Measurements from ENCODE around the gene MALSU1. TPM values are rescaled to one million over a fixed set of nuclear protein-coding genes. Genes with fewer than 3 reads are reported as not detected.

MALSU1 gene
- total and polyA plus RNA-seq, 8 donors: 10.7 to 29.4 (median 21.2) TPM

DNA sequence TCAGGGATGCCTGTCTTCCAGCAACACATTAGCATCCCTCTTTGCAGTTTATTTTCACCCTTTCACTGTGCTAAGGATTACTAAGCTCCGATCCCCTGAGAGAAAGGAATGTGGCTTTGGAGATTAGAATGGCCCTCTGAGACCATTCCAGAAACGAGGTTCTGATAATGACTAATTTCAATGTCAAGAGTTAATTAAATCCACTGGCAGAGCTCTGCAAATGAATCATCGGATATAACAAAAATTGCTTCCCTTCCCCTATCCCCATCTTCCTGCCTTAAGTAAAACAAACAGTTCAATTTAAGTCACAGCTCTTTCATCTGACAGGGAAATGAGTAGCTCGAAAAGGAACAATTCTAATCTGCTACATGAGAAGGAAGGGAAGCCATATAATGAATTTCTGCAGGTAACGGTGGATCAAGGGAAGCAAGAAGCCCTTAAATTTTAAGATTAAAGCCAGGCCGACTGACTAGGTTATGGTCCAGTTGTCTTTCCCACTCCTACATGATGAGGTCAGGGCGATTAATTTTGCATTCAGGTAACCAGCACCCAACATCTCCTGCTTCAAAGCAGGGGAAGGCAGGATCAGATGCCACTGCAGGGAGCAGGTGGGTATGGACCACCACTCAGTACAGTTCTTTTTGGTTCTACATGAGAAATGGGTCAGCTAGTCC lies 50.5 kb downstream of the MALSU1 start:
- no peaks in the 10 kb centered on the region for H3K4me1 ChIP-seq
- TF ChIP-seq CTCF (IDR thresholded peaks at IDR 0.05): no peak
- no peak for ATAC-seq
- no peaks in the 10 kb centered on the region for H3K27me3 ChIP-seq
- no peaks in the 10 kb centered on the region for H3K9me3 ChIP-seq
- 65 to 66% methylated on average over 7 of the region's 7 CpGs for WGBS, 2 donors
- DNase-seq: no peak
- no peak overlapping the region for H3K4me3 ChIP-seq
- H3K27ac ChIP-seq: no peak overlapping the region
- no peaks in the 10 kb centered on the region for H3K36me3 ChIP-seq
- intact Hi-C loops (cut with DNase I): no loop called here
- no peak for FAIRE-seq

DNA sequence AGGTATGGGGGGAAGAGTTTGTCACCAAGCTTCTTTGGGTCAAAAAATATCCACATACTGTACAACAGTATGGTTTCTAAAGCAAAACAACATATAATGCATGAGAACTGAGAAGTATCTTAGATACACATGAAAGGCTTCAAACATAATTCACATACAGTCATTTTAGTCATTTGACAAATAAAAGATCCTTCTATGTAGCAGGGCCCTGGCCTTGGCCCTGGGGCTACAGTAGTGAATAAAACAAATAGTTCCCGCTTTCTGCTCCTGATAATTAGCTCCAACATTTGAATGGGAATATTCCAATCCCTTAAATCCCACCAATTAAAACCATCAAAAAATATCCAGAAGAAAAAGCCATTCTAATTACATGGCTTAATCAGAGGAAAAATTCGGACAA lies 51.3 kb downstream of the MALSU1 start:
- Histone ChIP-seq H3K27me3 (no peaks in the 10 kb centered on the region), H3K4me1 (no peaks in the 10 kb centered on the region), H3K36me3 (no peaks in the 10 kb centered on the region), H3K4me3 (no peak overlapping the region), H3K27ac (no peak overlapping the region), H3K9me3 (no peaks in the 10 kb centered on the region)
- ATAC-seq (no peak), FAIRE-seq (no peak), DNase-seq (no peak)
- TF ChIP-seq CTCF (IDR thresholded peaks at IDR 0.05): no peak
- intact Hi-C loops (cut with DNase I): no loop called here
- WGBS, 2 donors: 80 to 89% methylated on average over 2 of the region's 2 CpGs

DNA sequence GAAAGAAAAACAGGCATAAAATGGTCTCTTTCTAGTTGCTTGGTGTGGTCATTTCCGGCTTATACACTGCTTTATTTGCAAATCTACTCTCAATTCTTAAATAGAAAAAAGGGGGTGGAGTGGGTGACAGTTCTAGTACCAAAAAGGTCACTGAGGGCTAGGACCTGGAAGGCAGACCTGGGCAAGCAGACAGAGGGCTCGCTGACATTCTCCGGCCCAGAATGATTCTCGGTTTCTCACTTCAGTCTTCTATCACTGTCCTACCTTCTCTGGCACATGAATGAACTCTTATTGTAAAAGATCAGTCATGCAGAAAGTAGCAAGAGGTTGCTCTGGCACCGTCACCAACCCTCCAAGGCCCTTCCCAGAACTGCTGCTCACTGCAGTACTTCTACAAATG lies 54.0 kb downstream of the MALSU1 start:
- ATAC-seq (no peak), FAIRE-seq (no peak), DNase-seq (no peak)
- H3K27me3 ChIP-seq: no peaks in the 10 kb centered on the region
- H3K4me3 ChIP-seq: no peak overlapping the region
- peaks cover 10 to 17% (median 15%) of the 10 kb centered on the region in 3 donors for H3K4me1 ChIP-seq
- WGBS, 2 donors: 88 to 91% methylated on average over 5 of the region's 5 CpGs
- intact Hi-C loops (cut with DNase I): no loop called here
- H3K36me3 ChIP-seq: no peaks in the 10 kb centered on the region
- no peaks in the 10 kb centered on the region for H3K9me3 ChIP-seq
- H3K27ac ChIP-seq: no peak overlapping the region
- no peak for TF ChIP-seq CTCF (IDR thresholded peaks at IDR 0.05)

- Histone ChIP-seq H3K27me3 (no peaks in the 10 kb centered on the region), H3K36me3 (no peaks in the 10 kb centered on the region), H3K27ac (no peak overlapping the region), H3K4me3 (no peak overlapping the region), H3K4me1 (peaks cover 10 to 17% (median 15%) of the 10 kb centered on the region in 3 donors), H3K9me3 (no peaks in the 10 kb centered on the region)
- no peak for DNase-seq
- WGBS, 2 donors: 50 to 53% methylated on average over 3 of the region's 3 CpGs
- TF ChIP-seq CTCF (IDR thresholded peaks at IDR 0.05): no peak
- ATAC-seq: no peak
- intact Hi-C loops (cut with DNase I): no loop called here
- no peak for FAIRE-seq
These were observed 57.0 kb downstream of the MALSU1 start for GRCh38 chr7:23356168-23356567.

DNA sequence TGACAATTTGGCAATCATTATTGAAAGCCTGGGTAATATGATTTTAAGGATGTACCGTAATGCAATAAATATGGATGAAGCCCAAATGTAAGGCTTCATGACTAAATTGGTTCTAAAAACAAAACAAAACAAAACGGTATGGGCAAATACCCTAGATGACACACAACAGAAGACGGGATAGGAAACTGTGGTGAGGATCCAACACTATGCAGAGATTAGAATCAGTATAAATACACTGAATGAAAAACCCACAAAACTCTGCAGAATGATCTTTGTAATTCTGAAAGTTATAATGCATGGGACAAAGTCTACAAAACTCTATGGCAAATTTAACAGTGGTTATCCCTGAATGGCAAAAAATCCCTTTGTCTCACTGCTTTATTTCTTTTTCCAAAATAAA lies 57.6 kb downstream of the MALSU1 start:
- 43 to 48% methylated on average over 3 of the region's 3 CpGs for WGBS, 2 donors
- no peaks in the 10 kb centered on the region for H3K36me3 ChIP-seq
- TF ChIP-seq CTCF (IDR thresholded peaks at IDR 0.05): no peak
- peaks cover 10 to 17% (median 15%) of the 10 kb centered on the region in 3 donors for H3K4me1 ChIP-seq
- no peaks in the 10 kb centered on the region for H3K9me3 ChIP-seq
- no peak for ATAC-seq
- no peaks in the 10 kb centered on the region for H3K27me3 ChIP-seq
- FAIRE-seq: no peak
- no peak overlapping the region for H3K4me3 ChIP-seq
- no peak for DNase-seq
- intact Hi-C loops (cut with DNase I): no loop called here
- peak overlapping the region in 1 of 4 donors; percentile 30 for H3K27ac ChIP-seq
